Measurements from ENCODE around the gene FZD1. TPM values are rescaled to one million over a fixed set of nuclear protein-coding genes. Genes with fewer than 3 reads are reported as not detected.

Gene FZD1
- total RNA-seq, result 22.9 and 27.5 TPM in 2 replicates

DNA sequence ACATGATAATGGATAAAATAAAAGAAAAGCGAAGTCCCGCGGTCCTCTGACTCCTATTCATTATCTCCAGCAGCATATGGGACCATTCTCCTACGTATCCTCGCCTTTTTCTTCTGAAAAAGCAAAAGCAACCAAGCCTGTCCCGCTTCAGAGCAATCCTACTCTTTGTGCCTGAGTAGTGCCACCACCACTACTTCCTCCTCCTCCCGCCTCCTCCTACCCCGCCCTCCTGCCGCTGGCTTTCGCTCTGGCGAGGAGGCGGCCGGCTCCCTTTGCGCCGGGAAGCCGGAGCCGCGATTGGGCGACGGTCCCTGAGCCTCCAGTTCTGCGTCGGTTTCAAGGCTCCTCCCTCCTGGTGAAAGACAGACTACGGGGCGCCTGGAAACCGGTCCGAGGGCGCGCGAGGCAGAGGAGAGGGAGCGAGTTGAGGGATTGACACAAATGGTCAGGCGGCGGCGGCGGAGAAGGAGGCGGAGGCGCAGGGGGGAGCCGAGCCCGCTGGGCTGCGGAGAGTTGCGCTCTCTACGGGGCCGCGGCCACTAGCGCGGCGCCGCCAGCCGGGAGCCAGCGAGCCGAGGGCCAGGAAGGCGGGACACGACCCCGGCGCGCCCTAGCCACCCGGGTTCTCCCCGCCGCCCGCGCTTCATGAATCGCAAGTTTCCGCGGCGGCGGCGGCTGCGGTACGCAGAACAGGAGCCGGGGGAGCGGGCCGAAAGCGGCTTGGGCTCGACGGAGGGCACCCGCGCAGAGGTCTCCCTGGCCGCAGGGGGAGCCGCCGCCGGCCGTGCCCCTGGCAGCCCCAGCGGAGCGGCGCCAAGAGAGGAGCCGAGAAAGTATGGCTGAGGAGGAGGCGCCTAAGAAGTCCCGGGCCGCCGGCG is at the start of gene FZD1:
Gene FZD1, plus strand, starts transcription at position 388 of the 878 bp plus-strand sequence. Its CDS starts 448 bp downstream, at position 836.

Measured in placental epithelial cell (primary cell).